H54 (cell line): ENCODE data around the gene LEF1.

ENCODE experiments used
- DNase-seq: peaks from one replicate; pipeline ENCODE4 v3.0.0; 2011; ENCODE audit warnings: low spot score, mixed read lengths; ENCODE audit not compliant: insufficient read length
- FAIRE-seq: peaks from 3 replicates; lab custom pipeline; 2011; peaks lifted over from hg19 to GRCh38; lab: Jason Lieb, UNC
- POLR2A ChIP-seq: IDR thresholded peaks from 2 replicates; pipeline ENCODE4 v1.6.1; 2011; ENCODE audit warnings: low read depth, mild to moderate bottlenecking, low read length

Gene LEF1

GRCh38 chr4:108168671-108169523, at the start of gene LEF1:
Gene LEF1, minus strand, starts transcription at chr4:108168932. Its CDS starts 1,165 bp downstream, at chr4:108167767.
- FAIRE-seq, result no peak
- TF ChIP-seq POLR2A, result no peak
- no peak for DNase-seq

GRCh38 chr4:108216510-108216909, 47.8 kb upstream of the LEF1 start:
- TF ChIP-seq POLR2A, result no peak
- no peak for FAIRE-seq
- no peak for DNase-seq

GRCh38 chr4:108215055-108215454, 46.3 kb upstream of the LEF1 start:
- no peak for DNase-seq
- no peak for TF ChIP-seq POLR2A
- no peak for FAIRE-seq

- FAIRE-seq, result no peak
- DNase-seq, result no peak
- no peak for TF ChIP-seq POLR2A
Observed at GRCh38 chr4:108213723-108214122, 45.0 kb upstream of the LEF1 start.

GRCh38 chr4:108213308-108213707, 44.6 kb upstream of the LEF1 start:
- DNase-seq (no peak), FAIRE-seq (no peak)
- TF ChIP-seq POLR2A, result no peak

GRCh38 chr4:108210989-108211835, 42.5 kb upstream of the LEF1 start:
- DNase-seq (no peak), FAIRE-seq (no peak)

GRCh38 chr4:108209489-108209888, 40.8 kb upstream of the LEF1 start:
- FAIRE-seq (no peak), DNase-seq (no peak)
- TF ChIP-seq POLR2A, result no peak

More at GRCh38 chr4:108210989-108211835, 42.5 kb upstream of the LEF1 start:
- TF ChIP-seq POLR2A, result no peak

- no peak for DNase-seq
- no peak for FAIRE-seq
- no peak for TF ChIP-seq POLR2A
Observed at GRCh38 chr4:108205859-108206258, 37.1 kb upstream of the LEF1 start.

- no peak for TF ChIP-seq POLR2A
- FAIRE-seq (no peak), DNase-seq (no peak)
Observed at GRCh38 chr4:108204518-108204917, 35.8 kb upstream of the LEF1 start.

GRCh38 chr4:108203377-108203776, 34.6 kb upstream of the LEF1 start:
- no peak for FAIRE-seq
- TF ChIP-seq POLR2A, result no peak

GRCh38 chr4:108201774-108202173, 33.0 kb upstream of the LEF1 start:
- DNase-seq (no peak), FAIRE-seq (no peak)
- TF ChIP-seq POLR2A, result no peak

More at GRCh38 chr4:108203377-108203776, 34.6 kb upstream of the LEF1 start:
- DNase-seq, result no peak

GRCh38 chr4:108199881-108200280, 31.1 kb upstream of the LEF1 start:
- FAIRE-seq (no peak), DNase-seq (no peak)
- TF ChIP-seq POLR2A, result no peak

GRCh38 chr4:108193886-108194672, 25.3 kb upstream of the LEF1 start:
- DNase-seq, result no peak
- no peak for TF ChIP-seq POLR2A
- no peak for FAIRE-seq
